Transverse colon (tissue), 4 donors: ENCODE results near the gene TMPRSS11E. TPM values are rescaled to one million over a fixed set of nuclear protein-coding genes. Genes with fewer than 3 reads are reported as not detected.
"Not testable (repeated sequence)": the region's sequence is repeated elsewhere in the genome, so short reads cannot be mapped to it uniquely, and the experiment has no call there.

Source experiments
- DNase-seq: peaks from one replicate; pipeline ENCODE4 v3.0.0-alpha.2; 2019
- H3K27ac ChIP-seq, 4 donors: fragments of 200-600 bp; sonication (generic); 2 replicates each; pipeline ENCODE4 v1.5.1; 2016 to 2018; ENCODE audit warnings: inconsistent platforms in 4 of 4
- H3K27me3 ChIP-seq: fragments of 200-600 bp; sonication (generic); 2 replicates; pipeline ENCODE4 v1.5.1; 2017; ENCODE audit warnings: inconsistent platforms
- H3K36me3 ChIP-seq, 4 donors: fragments of 200-600 bp; sonication (generic); 2 replicates each; pipeline ENCODE4 v1.5.1; 2017 to 2019; ENCODE audit warnings: inconsistent platforms in 4 of 4
- H3K4me1 ChIP-seq, 4 donors: fragments of 200-600 bp; sonication (generic); 2 replicates each; pipeline ENCODE4 v1.5.1; 2017 to 2020; ENCODE audit warnings: inconsistent platforms in 4 of 4
- H3K4me3 ChIP-seq, 4 donors: fragments of 200-600 bp; sonication (generic); 1 replicate in 1 of 4; 2 replicates in 3 of 4; pipeline versions ENCODE4 v1.5.1 to v1.6.1; 2017 to 2019; ENCODE audit warnings: inconsistent platforms in 4 of 4
- H3K9me3 ChIP-seq, 2 donors: fragments of 200-600 bp; sonication (generic); 2 replicates each; pipeline ENCODE4 v1.5.1; 2017 to 2019; ENCODE audit warnings: inconsistent platforms in 2 of 2
- CTCF ChIP-seq, 5 experiments: fragments of 200-600 bp in 3 of 5; fragments of 450-650 bp in 2 of 5; sonication (generic) in 3 of 5; IDR thresholded peaks; 1 replicate in 2 of 5; 2 replicates in 3 of 5; pipeline ENCODE4 v1.5.1; 2016 to 2017; ENCODE audit warnings: antibody characterized with exemption in 5 of 5, inconsistent platforms in 3 of 5, mild to moderate bottlenecking in 2 of 5, moderate library complexity in 1 of 5
- EP300 ChIP-seq: sonication (generic); formaldehyde crosslinking; IDR thresholded peaks from one replicate; pipeline ENCODE4 v1.6.1; 2017; ENCODE audit warnings: antibody characterized with exemption, low read depth
- POLR2A ChIP-seq: fragments of 450-650 bp; IDR thresholded peaks from one replicate; pipeline ENCODE4 v1.6.1; 2016; ENCODE audit warnings: antibody characterized with exemption, mild to moderate bottlenecking, moderate library complexity
- POLR2AphosphoS5 ChIP-seq, 3 donors: sonication (generic); formaldehyde crosslinking; IDR thresholded peaks; one replicate each; pipeline ENCODE4 v1.6.1; 2016; ENCODE audit warnings: antibody characterized with exemption in 3 of 3
- WGBS, 2 donors: methylation state at CpG; one replicate each; pipeline ENCODE4 v1.1.5; 2018; ENCODE audit warnings: low coverage in 1 of 2; 5-methylcytosine and 5-hydroxymethylcytosine counted together
- in situ Hi-C, 4 donors: fragments of 200-750 bp; cut with MboI; loops; one replicate each; pipeline versions ENCODE4 v1.15.0 to v1.15.1; 2017; ENCODE audit warnings: low sequenced_read_pairs in 3 of 4, low pct_ligation_motif_present in 1 of 4, low pct_unique_long_range_greater_than_20kb in 1 of 4
- intact Hi-C: fragments of 100-400 bp; cut with DNase I; formaldehyde crosslinking; loops from one replicate; pipeline ENCODE4 v1.15.1; 2023; ENCODE audit warnings: low total_unique reads
- total RNA-seq, 4 donors: library from RNA; depleted of rRNA; stranded (reverse); fragments of >200 nt; gene quantifications; one replicate each; pipeline ENCODE4 v1.1.0, GENCODE V29; 2016

Gene TMPRSS11E, protein sequence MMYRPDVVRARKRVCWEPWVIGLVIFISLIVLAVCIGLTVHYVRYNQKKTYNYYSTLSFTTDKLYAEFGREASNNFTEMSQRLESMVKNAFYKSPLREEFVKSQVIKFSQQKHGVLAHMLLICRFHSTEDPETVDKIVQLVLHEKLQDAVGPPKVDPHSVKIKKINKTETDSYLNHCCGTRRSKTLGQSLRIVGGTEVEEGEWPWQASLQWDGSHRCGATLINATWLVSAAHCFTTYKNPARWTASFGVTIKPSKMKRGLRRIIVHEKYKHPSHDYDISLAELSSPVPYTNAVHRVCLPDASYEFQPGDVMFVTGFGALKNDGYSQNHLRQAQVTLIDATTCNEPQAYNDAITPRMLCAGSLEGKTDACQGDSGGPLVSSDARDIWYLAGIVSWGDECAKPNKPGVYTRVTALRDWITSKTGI
- total RNA-seq = not detected

GRCh38 chr4:68447201-68447600, at the start of gene TMPRSS11E:
Gene TMPRSS11E, plus strand, starts transcription at chr4:68447463. Its CDS starts 50 bp downstream, at chr4:68447513.
- Histone ChIP-seq H3K9me3 (no peaks in the 10 kb centered on the region), H3K27ac (no peak within 1 kb of the TSS), H3K4me3 (no peak within 1 kb of the TSS), H3K4me1 (no peaks in the 10 kb centered on the region), H3K27me3 (no peaks in the 10 kb centered on the region), H3K36me3 (no peaks in the 10 kb centered on the region)
- TF ChIP-seq CTCF (IDR thresholded peaks at IDR 0.05) (no peak), EP300 (no peak), POLR2AphosphoS5 (IDR thresholded peaks at IDR 0.05) (no peak)
- DNase-seq = no peak
- in situ Hi-C loops (no loop called here), intact Hi-C loops (no loop called here)
- WGBS, 2 donors = 67 to 84% methylated on average over 3 of the region's 3 CpGs

DNA sequence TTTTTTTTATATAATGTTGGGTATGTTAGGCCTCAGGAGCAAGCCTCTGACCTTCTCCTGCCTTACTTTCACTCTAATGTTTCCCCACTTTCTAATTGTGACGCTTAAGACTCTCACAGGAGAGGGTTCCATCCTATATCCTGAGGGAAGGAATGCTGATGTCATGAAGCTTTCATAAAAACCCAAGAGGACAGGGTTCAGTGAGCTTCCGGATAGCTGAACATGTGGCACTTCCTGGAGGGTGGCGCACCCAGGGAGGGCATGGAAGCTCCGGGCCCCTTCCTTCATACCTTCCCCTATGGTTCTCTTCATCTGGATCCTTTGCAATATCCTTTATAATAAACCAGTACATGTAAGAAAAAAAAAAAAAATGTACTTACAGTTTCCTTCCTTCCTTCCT, 48.0 kb upstream of the TMPRSS11E start:
- DNase-seq = no peak
- H3K4me1 ChIP-seq = no peaks in the 10 kb centered on the region
- in situ Hi-C loops = no loop called here
- no peaks in the 10 kb centered on the region for H3K9me3 ChIP-seq
- H3K27me3 ChIP-seq = no peaks in the 10 kb centered on the region
- intact Hi-C loops = no loop called here
- TF ChIP-seq POLR2A (no peak), EP300 (no peak), CTCF (IDR thresholded peaks at IDR 0.05) (no peak), POLR2AphosphoS5 (IDR thresholded peaks at IDR 0.05) (no peak)
- H3K4me3 ChIP-seq = no peak overlapping the region
- no peak overlapping the region for H3K27ac ChIP-seq
- H3K36me3 ChIP-seq = no peaks in the 10 kb centered on the region
- 87 to 91% methylated on average over 4 of the region's 4 CpGs for WGBS, 2 donors

- no peaks in the 10 kb centered on the region for H3K4me1 ChIP-seq
- in situ Hi-C loops = no loop called here
- intact Hi-C loops = no loop called here
- H3K9me3 ChIP-seq = no peaks in the 10 kb centered on the region
- H3K27me3 ChIP-seq = no peaks in the 10 kb centered on the region
- no peak overlapping the region for H3K4me3 ChIP-seq
- no peaks in the 10 kb centered on the region for H3K36me3 ChIP-seq
- no peak for TF ChIP-seq EP300
- no peak for TF ChIP-seq POLR2AphosphoS5 (IDR thresholded peaks at IDR 0.05)
- no peak for TF ChIP-seq POLR2A
- no peak for TF ChIP-seq CTCF (IDR thresholded peaks at IDR 0.05)
- H3K27ac ChIP-seq = no peak overlapping the region
- no peak for DNase-seq
Measured at GRCh38 chr4:68401231-68401630, 46.0 kb upstream of the TMPRSS11E start.

GRCh38 chr4:68404153-68404552, 43.1 kb upstream of the TMPRSS11E start:
- Histone ChIP-seq H3K9me3 (no peaks in the 10 kb centered on the region), H3K4me1 (no peaks in the 10 kb centered on the region), H3K27me3 (no peaks in the 10 kb centered on the region), H3K27ac (no peak overlapping the region), H3K36me3 (no peaks in the 10 kb centered on the region), H3K4me3 (no peak overlapping the region)
- TF ChIP-seq EP300 = no peak
- no peak for TF ChIP-seq POLR2A
- no peak for TF ChIP-seq CTCF (IDR thresholded peaks at IDR 0.05)
- no peak for TF ChIP-seq POLR2AphosphoS5 (IDR thresholded peaks at IDR 0.05)
- DNase-seq = no peak
- intact Hi-C loops (no loop called here), in situ Hi-C loops (no loop called here)
- 7 to 45% methylated on average over 2 of the region's 2 CpGs for WGBS, 2 donors

DNA sequence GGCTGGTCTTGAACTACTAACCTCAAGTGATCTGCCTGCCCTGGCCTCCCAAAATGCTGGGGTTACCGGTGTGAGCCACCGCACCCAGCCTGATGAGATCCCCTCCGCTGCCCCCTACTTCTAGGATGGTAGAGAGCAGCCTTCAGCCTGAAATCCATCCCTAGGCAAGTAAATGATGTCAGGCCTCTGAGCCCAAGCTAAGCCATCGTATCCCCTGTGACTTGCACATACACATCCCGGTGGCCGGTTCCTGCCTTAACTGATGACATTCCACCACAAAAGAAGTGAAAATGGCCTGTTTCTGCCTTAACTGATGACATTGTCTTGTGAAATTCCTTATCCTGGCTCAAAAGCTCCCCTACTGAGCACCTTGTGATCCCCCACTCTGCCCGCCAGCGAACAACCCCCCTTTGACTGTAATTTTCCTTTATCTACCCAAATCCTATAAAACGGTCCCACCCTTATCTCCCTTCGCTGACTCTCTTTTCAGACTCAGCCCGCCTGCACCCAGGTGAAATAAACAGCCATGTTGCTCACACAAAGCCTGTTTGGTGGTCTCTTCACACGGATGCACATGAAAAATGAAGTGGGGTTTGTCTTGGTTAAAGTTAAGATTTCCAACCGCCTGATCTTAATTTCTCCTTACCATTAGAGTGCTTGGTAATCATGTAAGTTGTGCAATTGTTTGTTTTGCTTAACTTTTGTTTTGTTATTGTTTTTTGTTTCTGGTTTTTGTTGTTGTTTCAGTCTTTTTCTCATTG, 41.4 kb upstream of the TMPRSS11E start:
- H3K27me3 ChIP-seq, H3K27ac ChIP-seq, in situ Hi-C loops, H3K4me3 ChIP-seq, H3K36me3 ChIP-seq, intact Hi-C loops, H3K4me1 ChIP-seq, H3K9me3 ChIP-seq, DNase-seq: not testable (repeated sequence)
- WGBS, 2 donors = 83 to 86% methylated on average over 6 to 13 of the region's 13 CpGs
